ENCODE data around the gene LENG1. TPM values are rescaled to one million over a fixed set of nuclear protein-coding genes. Genes with fewer than 3 reads are reported as not detected.

Gene LENG1
- 5.8 and 8.4 TPM in 2 replicates for total RNA-seq
- polyA plus RNA-seq, result 15.0 and 16.8 TPM in 2 replicates

DNA sequence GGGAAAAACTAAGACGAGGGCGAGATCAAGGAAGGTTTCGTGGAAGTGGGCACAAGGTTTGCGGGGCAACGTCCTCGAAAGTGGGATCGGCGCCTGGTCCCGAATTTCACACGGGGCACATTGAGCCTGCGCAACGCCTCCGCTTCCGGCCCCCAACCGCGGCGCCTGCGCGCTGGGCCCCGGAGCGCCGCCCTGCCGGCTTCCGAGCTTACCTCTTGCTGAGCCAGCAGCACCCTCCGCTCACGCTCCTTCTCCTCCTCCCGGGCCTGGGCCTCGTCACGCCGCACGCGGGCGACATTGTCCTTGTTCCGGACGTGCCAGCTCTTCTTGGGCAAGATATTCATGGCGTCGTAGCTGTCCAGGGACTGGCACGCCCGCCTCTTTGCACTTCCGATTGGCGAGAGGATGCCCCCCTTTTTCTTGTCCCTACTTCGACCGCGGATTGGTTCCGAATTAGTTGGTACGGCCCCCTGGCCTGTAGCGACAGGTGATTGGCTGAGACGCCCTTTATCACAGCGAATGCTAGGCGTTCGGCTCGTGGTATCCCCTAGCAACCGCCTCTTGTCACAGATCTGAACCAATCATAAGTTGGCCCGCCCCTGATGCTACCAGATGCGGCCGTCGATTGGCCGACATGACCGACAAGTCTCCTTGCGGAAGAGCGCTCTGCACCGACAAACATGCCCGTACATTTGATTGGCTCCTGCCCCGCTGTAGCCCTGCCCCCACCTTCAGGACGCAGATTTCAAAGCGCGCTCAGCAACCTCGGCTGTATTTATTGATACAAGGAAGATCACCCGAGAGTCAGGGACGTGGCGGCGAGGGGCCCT lies at the start of gene LENG1:
Gene LENG1, minus strand, starts transcription at position 370 of the 830 bp plus-strand sequence. Its CDS starts 26 bp downstream, at position 344.
- no peak for TF ChIP-seq EZH2phosphoT487 (IDR thresholded peaks at IDR 0.05; ENCODE audit: low read depth, severe bottlenecking, unreplicated experiment)
- TF ChIP-seq, protein P1, sequence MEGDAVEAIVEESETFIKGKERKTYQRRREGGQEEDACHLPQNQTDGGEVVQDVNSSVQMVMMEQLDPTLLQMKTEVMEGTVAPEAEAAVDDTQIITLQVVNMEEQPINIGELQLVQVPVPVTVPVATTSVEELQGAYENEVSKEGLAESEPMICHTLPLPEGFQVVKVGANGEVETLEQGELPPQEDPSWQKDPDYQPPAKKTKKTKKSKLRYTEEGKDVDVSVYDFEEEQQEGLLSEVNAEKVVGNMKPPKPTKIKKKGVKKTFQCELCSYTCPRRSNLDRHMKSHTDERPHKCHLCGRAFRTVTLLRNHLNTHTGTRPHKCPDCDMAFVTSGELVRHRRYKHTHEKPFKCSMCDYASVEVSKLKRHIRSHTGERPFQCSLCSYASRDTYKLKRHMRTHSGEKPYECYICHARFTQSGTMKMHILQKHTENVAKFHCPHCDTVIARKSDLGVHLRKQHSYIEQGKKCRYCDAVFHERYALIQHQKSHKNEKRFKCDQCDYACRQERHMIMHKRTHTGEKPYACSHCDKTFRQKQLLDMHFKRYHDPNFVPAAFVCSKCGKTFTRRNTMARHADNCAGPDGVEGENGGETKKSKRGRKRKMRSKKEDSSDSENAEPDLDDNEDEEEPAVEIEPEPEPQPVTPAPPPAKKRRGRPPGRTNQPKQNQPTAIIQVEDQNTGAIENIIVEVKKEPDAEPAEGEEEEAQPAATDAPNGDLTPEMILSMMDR (IDR thresholded peaks at IDR 0.05; ENCODE audit: poor library complexity), result peak; percentile 50
- Histone ChIP-seq H3K4me2 (peak within 1 kb of the TSS; percentile 90), H3K9me2 (replicated peaks; ENCODE audit: insufficient read depth) (no peaks in the 10 kb centered on the region), H3K27ac (peak within 1 kb of the TSS; percentile 93), H3K79me2 (peaks cover 14% of the 10 kb centered on the region), H3K36me3 (replicated peaks; ENCODE audit: insufficient read depth, low read depth) (no peaks in the 10 kb centered on the region), H3K4me1 (ENCODE audit: insufficient read depth) (peaks cover 20% of the 10 kb centered on the region), H2AFZ (peak within 1 kb of the TSS; percentile 46), H3K4me3 (peak within 1 kb of the TSS; percentile 25), H3K27me3 (no peaks in the 10 kb centered on the region), H4K20me1 (ENCODE audit: insufficient read depth, poor library complexity, severe bottlenecking) (no peaks in the 10 kb centered on the region), H3K9me3 (ENCODE audit: low read depth) (no peaks in the 10 kb centered on the region)
- 1% methylated on average over 70 of the region's 72 CpGs for WGBS (ENCODE audit: low lambda C conversion rate, missing lambda C conversion rate)
- DNase-seq (ENCODE audit: low spot score), result peak; percentile 100

DNA sequence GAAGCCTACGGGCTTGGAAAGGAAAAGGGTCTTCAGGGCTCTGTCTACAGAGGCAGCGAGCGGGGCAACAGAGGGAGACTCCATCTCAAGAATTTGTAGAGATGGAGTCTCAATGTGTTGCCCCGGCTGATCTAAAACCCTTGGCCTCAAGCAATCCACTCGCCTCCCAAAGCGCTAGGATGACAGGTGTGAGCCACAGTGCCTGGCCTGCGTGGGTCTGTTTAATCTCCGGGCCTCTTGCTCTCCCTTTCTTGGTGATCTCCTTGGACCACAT lies 49.2 kb upstream of the LENG1 start:
- peak overlapping the region; percentile 91 for H3K27ac ChIP-seq
- no peaks in the 10 kb centered on the region for H3K9me3 ChIP-seq (ENCODE audit: low read depth)
- TF ChIP-seq, protein P1 (IDR thresholded peaks at IDR 0.05; ENCODE audit: poor library complexity), result no peak
- TF ChIP-seq EZH2 (IDR thresholded peaks at IDR 0.05; ENCODE audit: borderline replicate concordance), result no peak
- TF ChIP-seq EZH2phosphoT487 (IDR thresholded peaks at IDR 0.05; ENCODE audit: low read depth, severe bottlenecking, unreplicated experiment), result no peak
- H2AFZ ChIP-seq, result no peak overlapping the region
- no peak overlapping the region for H3K4me3 ChIP-seq
- DNase-seq (ENCODE audit: low spot score), result no peak
- peaks cover 53% of the 10 kb centered on the region for H3K4me1 ChIP-seq (ENCODE audit: insufficient read depth)
- no peaks in the 10 kb centered on the region for H3K36me3 ChIP-seq (replicated peaks; ENCODE audit: insufficient read depth, low read depth)
- no peaks in the 10 kb centered on the region for H3K9me2 ChIP-seq (replicated peaks; ENCODE audit: insufficient read depth)
- H3K27me3 ChIP-seq, result no peaks in the 10 kb centered on the region
- H3K4me2 ChIP-seq, result peak overlapping the region; percentile 44
- H4K20me1 ChIP-seq (ENCODE audit: insufficient read depth, poor library complexity, severe bottlenecking), result peaks cover 53% of the 10 kb centered on the region
- 79% methylated on average over 8 of the region's 8 CpGs for WGBS (ENCODE audit: low lambda C conversion rate, missing lambda C conversion rate)
- peaks cover 61% of the 10 kb centered on the region for H3K79me2 ChIP-seq

- no peaks in the 10 kb centered on the region for H3K36me3 ChIP-seq (replicated peaks; ENCODE audit: insufficient read depth, low read depth)
- H3K4me2 ChIP-seq, result peak overlapping the region; percentile 52
- H3K27me3 ChIP-seq, result no peaks in the 10 kb centered on the region
- no peak overlapping the region for H3K4me3 ChIP-seq
- peaks cover 59% of the 10 kb centered on the region for H4K20me1 ChIP-seq (ENCODE audit: insufficient read depth, poor library complexity, severe bottlenecking)
- peak overlapping the region; percentile 91 for H3K27ac ChIP-seq
- no peak overlapping the region for H2AFZ ChIP-seq
- no peak for TF ChIP-seq EZH2 (IDR thresholded peaks at IDR 0.05; ENCODE audit: borderline replicate concordance)
- TF ChIP-seq EZH2phosphoT487 (IDR thresholded peaks at IDR 0.05; ENCODE audit: low read depth, severe bottlenecking, unreplicated experiment), result no peak
- TF ChIP-seq, protein P1 (IDR thresholded peaks at IDR 0.05; ENCODE audit: poor library complexity), result no peak
- WGBS (ENCODE audit: low lambda C conversion rate, missing lambda C conversion rate), result 81% methylated on average over 18 of the region's 18 CpGs
- peak; percentile 79 for DNase-seq (ENCODE audit: low spot score)
- H3K4me1 ChIP-seq (ENCODE audit: insufficient read depth), result peaks cover 57% of the 10 kb centered on the region
- no peaks in the 10 kb centered on the region for H3K9me3 ChIP-seq (ENCODE audit: low read depth)
- H3K9me2 ChIP-seq (replicated peaks; ENCODE audit: insufficient read depth), result no peaks in the 10 kb centered on the region
- peaks cover 62% of the 10 kb centered on the region for H3K79me2 ChIP-seq
Measured at GRCh38 chr19:54207983-54208783, 48.7 kb upstream of the LENG1 start.

Data from hepatocyte (in vitro differentiated cells).